H1 (cell line): Measurements from ENCODE around the gene P4HB. TPM values are rescaled to one million over a fixed set of nuclear protein-coding genes. Genes with fewer than 3 reads are reported as not detected.
A peak's percentile ranks its signal among the peaks of the same experiment; 100 is the strongest.

ENCODE experiments used
- CTCF ChIA-PET: fragments of 300-600 bp; sonication (Branson Sonifier 250); formaldehyde crosslinking; loops from one replicate; lab custom pipeline; 2021; ENCODE audit not compliant: partially characterized antibody; lab: Charles Lee
- POLR2A ChIA-PET: fragments of 300-600 bp; sonication (Branson Sonifier 250); formaldehyde crosslinking; loops from one replicate; lab custom pipeline; 2021; ENCODE audit warnings: inconsistent platforms; ENCODE audit not compliant: partially characterized antibody; lab: Charles Lee
- DNase-seq, 2 experiments: peaks; one replicate each; pipeline versions ENCODE4 v3.0.0 to v3.0.0-alpha.2; 2010 to 2022; ENCODE audit warnings: low spot score in 2 of 2, low read depth in 1 of 2, mixed read lengths in 1 of 2
- FAIRE-seq: peaks from 2 replicates; lab custom pipeline; 2011; peaks lifted over from hg19 to GRCh38; lab: Jason Lieb, UNC
- H2AFZ ChIP-seq: 2 replicates; pipeline ENCODE4 v1.8.1; 2012; ENCODE audit warnings: low read length, inconsistent platforms
- H2AK5ac ChIP-seq: 2 replicates; pipeline ENCODE4 v1.6.1; 2013; ENCODE audit warnings: low read depth, low read length
- H2BK120ac ChIP-seq: replicated peaks from 2 replicates; pipeline ENCODE3; 2013; ENCODE audit warnings: low read depth, low read length, inconsistent platforms
- H2BK12ac ChIP-seq: 2 replicates; pipeline ENCODE4 v1.6.1; 2013; ENCODE audit warnings: low read depth, low read length
- H2BK15ac ChIP-seq: 2 replicates; pipeline ENCODE4 v1.6.1; 2013; ENCODE audit warnings: low read length
- H2BK20ac ChIP-seq: 2 replicates; pipeline ENCODE4 v1.6.1; 2013; ENCODE audit warnings: low read length
- H2BK5ac ChIP-seq: 2 replicates; pipeline ENCODE4 v1.6.1; 2013; ENCODE audit warnings: low read depth, low read length
- H3K14ac ChIP-seq: 2 replicates; pipeline ENCODE4 v1.6.1; 2013; ENCODE audit warnings: inconsistent platforms; ENCODE audit not compliant: insufficient read length
- H3K18ac ChIP-seq: 2 replicates; pipeline ENCODE4 v1.6.1; 2013; ENCODE audit warnings: low read length; ENCODE audit errors: extremely low read depth
- H3K23ac ChIP-seq: 2 replicates; pipeline ENCODE4 v1.6.1; 2013; ENCODE audit warnings: inconsistent platforms; ENCODE audit not compliant: insufficient read length
- H3K23me2 ChIP-seq: 2 replicates; pipeline ENCODE4 v1.6.1; 2013; ENCODE audit warnings: low read depth, low read length
- H3K27ac ChIP-seq: 2 replicates; pipeline ENCODE4 v1.6.1; 2011; ENCODE audit warnings: low read depth, low read length, inconsistent platforms
- H3K27me3 ChIP-seq, 4 experiments: replicated peaks in 1 of 4; 1 replicate in 1 of 4; 2 replicates in 3 of 4; pipeline versions ENCODE4 v1.6.1 to v1.8.1; 2011 to 2013; ENCODE audit warnings: low read length in 3 of 4, mild to moderate bottlenecking in 3 of 4, inconsistent platforms in 2 of 4, mixed read lengths in 2 of 4, moderate library complexity in 1 of 4; ENCODE audit not compliant: control insufficient read depth in 3 of 4, insufficient read depth in 3 of 4; ENCODE audit errors: extremely low read depth in 1 of 4
- H3K36me3 ChIP-seq, 4 experiments: 2 replicates each; pipeline versions ENCODE4 v1.6.1 to v1.8.1; 2011 to 2013; ENCODE audit warnings: mild to moderate bottlenecking in 4 of 4, low read length in 3 of 4, moderate library complexity in 2 of 4, control low read depth in 1 of 4, inconsistent platforms in 1 of 4; ENCODE audit not compliant: insufficient read depth in 4 of 4, control insufficient read depth in 2 of 4
- H3K4ac ChIP-seq: replicated peaks from 2 replicates; pipeline ENCODE3; 2013; ENCODE audit warnings: low read length, low read depth, mixed read lengths, inconsistent platforms; ENCODE audit not compliant: insufficient read length
- H3K4me1 ChIP-seq, 4 experiments: replicated peaks in 1 of 4; 1 replicate in 1 of 4; 2 replicates in 3 of 4; pipeline versions ENCODE4 v1.6.1 to v1.8.1; 2011 to 2013; ENCODE audit warnings: low read length in 3 of 4, inconsistent platforms in 2 of 4, mixed read lengths in 1 of 4; ENCODE audit not compliant: insufficient read depth in 4 of 4, control insufficient read depth in 3 of 4
- H3K4me2 ChIP-seq, 2 experiments: 2 replicates each; pipeline versions ENCODE4 v1.6.1 to v1.8.1; 2011 to 2013; ENCODE audit warnings: low read depth in 2 of 2, low read length in 2 of 2, control low read depth in 1 of 2, inconsistent platforms in 1 of 2, mild to moderate bottlenecking in 1 of 2; ENCODE audit not compliant: insufficient read depth in 1 of 2
- H3K4me3 ChIP-seq, 4 experiments: fragments of 200-600, 300-600 bp in 1 of 4; sonication (generic), shearing (Covaris generic), sonication (Bioruptor Twin) in 1 of 4; 2 replicates each; pipeline versions ENCODE4 v1.5.1 to v1.8.1; 2011 to 2016; ENCODE audit warnings: low read length in 4 of 4, low read depth in 3 of 4, control low read depth in 2 of 4, inconsistent platforms in 2 of 4, mild to moderate bottlenecking in 2 of 4, mixed read lengths in 1 of 4, moderate library complexity in 1 of 4; ENCODE audit not compliant: insufficient read depth in 2 of 4; ENCODE audit errors: extremely low read depth in 1 of 4
- H3K56ac ChIP-seq: replicated peaks from 2 replicates; pipeline ENCODE3; 2013; ENCODE audit warnings: low read depth, mild to moderate bottlenecking, mixed read lengths, low read length, inconsistent platforms; ENCODE audit not compliant: insufficient read length
- H3K79me1 ChIP-seq: 2 replicates; pipeline ENCODE4 v1.6.1; 2013; ENCODE audit warnings: low read depth, low read length, control low read depth
- H3K79me2 ChIP-seq, 2 experiments: 2 replicates each; pipeline versions ENCODE4 v1.6.1 to v1.8.1; 2012 to 2013; ENCODE audit warnings: low read length in 2 of 2, mild to moderate bottlenecking in 2 of 2, inconsistent platforms in 1 of 2; ENCODE audit not compliant: insufficient read depth in 2 of 2, control insufficient read depth in 1 of 2
- H3K9ac ChIP-seq, 4 experiments: replicated peaks in 1 of 4; 1 replicate in 1 of 4; 2 replicates in 3 of 4; pipeline versions ENCODE4 v1.6.1 to v1.8.1; 2011 to 2013; ENCODE audit warnings: low read depth in 3 of 4, low read length in 3 of 4, control low read depth in 2 of 4, mild to moderate bottlenecking in 2 of 4, moderate library complexity in 2 of 4, inconsistent platforms in 1 of 4; ENCODE audit errors: extremely low read depth in 1 of 4
- H3K9me3 ChIP-seq, 2 experiments: 2 replicates each; pipeline versions ENCODE4 v1.6.1 to v1.8.1; 2012 to 2013; ENCODE audit warnings: mild to moderate bottlenecking in 2 of 2, moderate library complexity in 2 of 2, control low read depth in 1 of 2, inconsistent platforms in 1 of 2, low read depth in 1 of 2, low read length in 1 of 2, mixed read lengths in 1 of 2; ENCODE audit not compliant: insufficient read depth in 2 of 2
- H4K20me1 ChIP-seq, 2 experiments: replicated peaks in 1 of 2; 2 replicates each; pipeline versions ENCODE3 to v1.8.1; 2011 to 2013; ENCODE audit warnings: inconsistent platforms in 2 of 2, low read length in 2 of 2, mild to moderate bottlenecking in 1 of 2; ENCODE audit not compliant: insufficient read depth in 2 of 2, control insufficient read depth in 1 of 2
- H4K5ac ChIP-seq: 2 replicates; pipeline ENCODE4 v1.6.1; 2013; ENCODE audit warnings: low read length, low read depth, mixed read lengths, inconsistent platforms; ENCODE audit not compliant: insufficient read length
- H4K8ac ChIP-seq: 2 replicates; pipeline ENCODE4 v1.8.0; 2013; ENCODE audit warnings: mild to moderate bottlenecking, moderate library complexity, low read length, inconsistent platforms; ENCODE audit not compliant: insufficient read depth; ENCODE audit errors: extremely low read depth
- H4K91ac ChIP-seq: replicated peaks from 2 replicates; pipeline ENCODE3; 2013; ENCODE audit warnings: low read length, mixed read lengths, inconsistent platforms; ENCODE audit not compliant: insufficient read length
- CREB1 ChIP-seq: IDR thresholded peaks from 2 replicates; pipeline ENCODE4 v1.6.1; 2012; ENCODE audit warnings: inconsistent platforms
- NRF1 ChIP-seq: IDR thresholded peaks from 2 replicates; pipeline ENCODE4 v1.6.1; 2011; ENCODE audit warnings: mild to moderate bottlenecking, low read depth, low read length, improper control_type of control experiment
- POLR2AphosphoS5 ChIP-seq: IDR thresholded peaks from 2 replicates; pipeline ENCODE4 v1.6.1; 2011; ENCODE audit warnings: low read depth, low read length
- POU5F1 ChIP-seq: IDR thresholded peaks from 2 replicates; pipeline ENCODE4 v1.6.1; 2011; ENCODE audit warnings: low read depth, mild to moderate bottlenecking, low read length, moderate library complexity
- RAD21 ChIP-seq, 2 experiments: IDR thresholded peaks in 1 of 2; conservative IDR thresholded peaks in 1 of 2; 2 replicates each; pipeline ENCODE4 v1.6.1; 2011; ENCODE audit warnings: low read depth in 2 of 2, low read length in 2 of 2, improper control_type of control experiment in 1 of 2, inconsistent platforms in 1 of 2, mild to moderate bottlenecking in 1 of 2, moderate library complexity in 1 of 2
- SUZ12 ChIP-seq: fragments of 200-600 bp; sonication (generic); IDR thresholded peaks from 2 replicates; pipeline ENCODE4 v1.6.1; 2012; ENCODE audit warnings: mild to moderate bottlenecking, inconsistent platforms, low read length, moderate library complexity, mixed read lengths
- WGBS, 2 experiments: shearing (Covaris generic) in 1 of 2; methylation state at CpG; one replicate each; pipeline versions ENCODE4 v1.1.6 to v1.1.7; 2013 to 2015; ENCODE audit warnings: low lambda C conversion rate in 2 of 2, mixed read lengths in 2 of 2, inconsistent platforms in 1 of 2, low coverage in 1 of 2, missing lambda C conversion rate in 1 of 2; ENCODE audit not compliant: insufficient replicate concordance in 2 of 2, insufficient coverage in 1 of 2, insufficient read length in 1 of 2; ENCODE audit errors: extremely low coverage in 1 of 2, missing lambda C conversion rate in 1 of 2; 5-methylcytosine and 5-hydroxymethylcytosine counted together
- polyA plus RNA-seq, 7 experiments: library from polyadenylated mRNA; depleted of rRNA in 3 of 7; stranded (reverse) in 5 of 7; unstranded in 2 of 7; fragments of >200 nt in 5 of 7; fragments of 200-250 nt in 2 of 7; gene quantifications; 1 replicate in 5 of 7; 2 replicates in 1 of 7; 4 replicates in 1 of 7; pipeline versions ENCODE4 v1.2.1 to v1.2.3, GENCODE V29; 2011 to 2013; ENCODE audit warnings: missing spikeins in 2 of 7, mixed read lengths in 2 of 7
- total RNA-seq: library from RNA; stranded (reverse); fragmentation: NEBNext Ultra II Directional; extraction: Animal tissue kit (Norgen Biotek cat#: 25700); gene quantifications from 2 replicates; pipeline ENCODE4 v1.2.1, GENCODE V29; 2021

P4HB gene
- total and polyA plus RNA-seq, 2 of the 8 experiments (the other 6 are each of a cell fraction or from before 2014, with no cell fraction given), result 41.4 to 379 TPM

GRCh38 chr17:81842725-81843504 lies 17.4 kb downstream of the P4HB start:
- Histone ChIP-seq H4K5ac (no peak overlapping the region), H3K36me3 (peaks cover 12 to 44% (median 34%) of the 10 kb centered on the region in 4 experiments), H3K4ac (no peak overlapping the region), H2BK20ac (no peak overlapping the region), H2AK5ac (no peak overlapping the region), H2BK12ac (no peak overlapping the region), H2BK5ac (no peak overlapping the region), H2AFZ (no peak overlapping the region), H3K27me3 (no peaks in the 10 kb centered on the region; a peak in 2 of 7 replicates), H4K20me1 (peaks cover 2 to 13% of the 10 kb centered on the region in 2 experiments), H4K91ac (no peak overlapping the region), H3K23ac (no peak overlapping the region), H3K27ac (no peak overlapping the region), H3K9me3 (no peaks in the 10 kb centered on the region), H3K4me3 (no peak overlapping the region), H2BK15ac (no peak overlapping the region), H3K79me1 (no peaks in the 10 kb centered on the region), H3K9ac (no peak overlapping the region), H3K14ac (no peak overlapping the region), H3K4me2 (no peak overlapping the region), H2BK120ac (no peak overlapping the region), H4K8ac (no peak overlapping the region), H3K23me2 (no peaks in the 10 kb centered on the region), H3K4me1 (peaks cover 0 to 3% (median 0%) of the 10 kb centered on the region in 4 experiments; a peak in 2 of 7 replicates), H3K79me2 (no peaks in the 10 kb centered on the region), H3K56ac (no peak overlapping the region), H3K18ac (no peak overlapping the region)
- ChIA-PET CTCF (interaction anchor here (1.3 to 1.6 kb wide), 4 partner anchors 9 to 118 kb away, joined by 3 to 8 read pairs (median 3); partner anchors contain the start of gene ARHGDIA), POLR2A (interaction anchor here (1.1 to 5.7 kb wide), 12 partner anchors 9 to 82 kb away, joined by 3 to 37 read pairs (median 5); partner anchors contain the start of genes MCRIP1, P4HB and PPP1R27)
- TF ChIP-seq CREB1 (no peak), RAD21 (IDR thresholded peaks at IDR 0.05 in 1 of 2, conservative IDR thresholded peaks at IDR 0.05 in 1 of 2; ENCODE audit: low read depth in 2 of 2, low read length in 2 of 2) (no peak), NRF1 (no peak), POU5F1 (no peak), POLR2AphosphoS5 (0 out of 2 replicates have a peak, but pooled peaks have one; percentile 7), SUZ12 (no peak)
- 94% methylated on average over 21 of the region's 21 CpGs; no CpG with 5 or more reads in 1 of the 2 experiments for WGBS, 2 experiments
- DNase-seq (no peak), FAIRE-seq (no peak)
